Duodenal mucosa (tissue), 2 donors: Measurements from ENCODE around the gene CDHR2.

Experiments used
- H3K27ac ChIP-seq: one replicate; pipeline ENCODE4 v1.7.0; 2013; ENCODE audit warnings: low read depth, low read length
- H3K27me3 ChIP-seq, 2 donors: one replicate each; pipeline ENCODE4 v1.7.0; 2013; ENCODE audit warnings: low read length in 2 of 2, control low read depth in 1 of 2; ENCODE audit not compliant: insufficient read depth in 2 of 2, control insufficient read depth in 1 of 2
- H3K36me3 ChIP-seq, 2 donors: one replicate each; pipeline ENCODE4 v1.7.0; 2013; ENCODE audit warnings: low read length in 2 of 2, control low read depth in 1 of 2; ENCODE audit not compliant: insufficient read depth in 2 of 2, control insufficient read depth in 1 of 2
- H3K4me1 ChIP-seq, 2 donors: one replicate each; pipeline ENCODE4 v1.7.0; 2013; ENCODE audit warnings: low read length in 2 of 2, control low read depth in 1 of 2; ENCODE audit not compliant: insufficient read depth in 2 of 2, control insufficient read depth in 1 of 2
- H3K4me3 ChIP-seq, 2 donors: one replicate each; pipeline ENCODE4 v1.7.0; 2013; ENCODE audit warnings: low read length in 2 of 2, low read depth in 1 of 2
- H3K9ac ChIP-seq, 2 donors: one replicate each; pipeline ENCODE4 v1.7.0; 2013; ENCODE audit warnings: low read length in 2 of 2, low read depth in 1 of 2
- H3K9me3 ChIP-seq, 2 donors: one replicate each; pipeline ENCODE4 v1.7.0; 2013; ENCODE audit warnings: low read length in 2 of 2, control low read depth in 1 of 2; ENCODE audit not compliant: control insufficient read depth in 1 of 2

The CDHR2 gene

DNA sequence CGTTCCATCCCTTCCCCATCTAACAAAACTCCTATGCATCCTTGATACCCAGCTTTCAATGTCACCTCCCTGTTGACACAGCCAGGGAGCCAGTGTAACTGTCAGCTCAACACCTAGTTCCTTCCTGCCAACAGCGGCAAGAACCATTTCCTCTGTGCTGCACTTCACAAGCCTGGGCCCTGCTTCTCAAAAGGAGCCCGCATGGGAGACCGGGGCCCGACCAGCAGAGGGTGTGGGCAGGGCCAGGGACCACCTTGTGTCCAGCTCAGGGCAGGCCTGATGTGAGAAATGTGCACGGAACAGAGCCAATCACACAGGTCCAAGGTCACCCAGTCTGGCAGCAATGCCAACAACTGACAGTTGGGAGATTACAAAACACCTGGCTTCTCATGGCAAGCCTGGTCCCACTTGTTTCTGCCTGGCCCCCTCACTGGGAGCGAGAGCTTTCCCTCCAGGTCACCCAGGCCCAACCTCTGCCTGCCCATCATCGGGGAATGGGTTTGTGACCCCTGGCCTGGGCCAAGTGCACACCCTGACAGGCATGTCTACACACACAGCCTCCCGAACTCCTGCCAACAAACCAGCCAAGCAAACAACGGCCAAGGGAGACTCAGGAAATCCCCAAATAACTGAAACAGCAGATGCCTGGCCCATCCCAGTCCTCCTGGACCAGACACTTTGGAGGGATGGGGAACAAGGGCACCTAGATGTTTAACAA lies 15.1 kb upstream of the CDHR2 start:
- Histone ChIP-seq H3K9me3 (no peaks in the 10 kb centered on the region), H3K27me3 (no peaks in the 10 kb centered on the region), H3K4me3 (peak overlapping the region; percentile 95 to 97), H3K9ac (peak overlapping the region; percentile 91 to 93), H3K27ac (peak overlapping the region; percentile 95), H3K36me3 (peaks cover 18 to 24% of the 10 kb centered on the region in 2 donors), H3K4me1 (peaks cover 42 to 60% of the 10 kb centered on the region in 2 donors)

DNA sequence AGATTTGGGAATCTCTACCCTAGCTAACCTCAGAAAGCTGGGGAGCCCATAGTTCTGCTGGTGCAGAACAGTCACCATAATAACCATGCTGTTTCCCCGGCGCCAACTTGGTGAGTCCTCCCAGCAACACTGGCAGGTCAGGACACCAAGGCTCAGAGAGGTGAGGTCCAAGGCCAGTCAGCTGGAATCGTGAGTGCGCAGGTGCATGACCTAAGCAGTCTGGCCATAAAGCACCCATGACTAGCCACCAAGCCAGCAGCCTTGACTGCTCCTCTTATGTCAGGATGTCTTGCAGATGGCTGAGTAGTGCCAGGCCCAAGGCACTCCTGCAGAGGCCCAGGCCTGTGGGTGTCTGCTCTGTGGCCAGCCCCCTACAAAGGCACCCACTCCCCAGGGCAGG lies 14.5 kb upstream of the CDHR2 start:
- peak overlapping the region; percentile 95 for H3K27ac ChIP-seq
- no peaks in the 10 kb centered on the region for H3K27me3 ChIP-seq
- peak overlapping the region; percentile 95 to 97 for H3K4me3 ChIP-seq
- H3K9ac ChIP-seq = peak overlapping the region; percentile 91 to 93
- peaks cover 43 to 55% of the 10 kb centered on the region in 2 donors for H3K4me1 ChIP-seq
- H3K9me3 ChIP-seq = no peaks in the 10 kb centered on the region
- H3K36me3 ChIP-seq = peaks cover 12 to 18% of the 10 kb centered on the region in 2 donors

DNA sequence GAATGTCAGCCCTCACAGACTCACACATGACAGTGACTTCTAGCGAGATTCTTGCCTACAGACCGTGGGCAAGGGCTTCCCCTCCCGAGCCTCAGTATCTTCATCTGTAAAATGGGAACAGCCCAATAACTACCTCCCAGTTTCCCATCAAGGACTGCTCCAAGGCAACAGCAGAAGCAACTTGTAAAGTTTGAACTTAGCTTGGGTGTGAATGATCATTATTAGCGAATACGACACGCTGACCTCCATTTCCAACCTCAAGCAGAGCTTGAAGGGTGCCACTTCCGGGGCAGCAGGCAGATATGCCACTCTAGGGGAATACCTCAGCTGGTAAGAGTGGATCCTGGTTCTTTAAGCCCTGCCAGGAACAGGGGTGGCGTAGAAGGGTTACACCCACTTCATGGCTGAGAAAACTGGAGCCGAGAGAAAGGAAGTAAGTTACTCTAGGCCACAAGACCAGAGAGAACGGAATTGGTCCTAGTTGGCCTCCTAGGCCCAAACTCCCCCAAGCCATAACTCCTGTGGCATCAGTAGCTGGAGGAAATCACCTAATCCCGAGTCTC lies 14.0 kb upstream of the CDHR2 start:
- Histone ChIP-seq H3K36me3 (peaks cover 10 to 16% of the 10 kb centered on the region in 2 donors), H3K9me3 (no peaks in the 10 kb centered on the region), H3K4me1 (peaks cover 43 to 53% of the 10 kb centered on the region in 2 donors), H3K4me3 (peak overlapping the region; percentile 95 to 97), H3K27me3 (no peaks in the 10 kb centered on the region), H3K9ac (peak overlapping the region; percentile 91 to 93), H3K27ac (peak overlapping the region; percentile 95)

DNA sequence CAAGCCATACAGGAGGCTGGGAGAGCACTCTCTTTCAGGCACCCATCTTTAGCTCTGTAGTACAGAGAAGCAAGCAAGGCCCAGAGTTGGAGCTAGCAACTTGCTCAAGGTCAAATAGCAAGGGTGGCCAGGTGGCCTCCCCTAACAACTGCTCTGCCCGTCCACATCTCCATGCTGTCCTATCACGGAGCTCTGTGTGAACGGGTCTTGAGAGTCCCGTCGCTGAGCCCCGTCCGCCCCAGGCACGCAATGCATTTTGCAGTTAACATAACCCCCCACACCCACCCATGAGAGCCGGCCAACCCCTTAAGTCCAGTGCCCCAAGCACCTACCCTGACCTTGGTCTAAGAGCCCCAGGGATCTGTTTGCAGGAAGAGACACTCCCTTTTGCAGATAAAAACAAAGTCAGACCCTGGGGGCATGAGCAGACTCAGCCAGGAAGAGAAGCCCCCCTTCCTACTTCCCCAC lies 13.4 kb upstream of the CDHR2 start:
- Histone ChIP-seq H3K36me3 (peaks cover 10 to 13% of the 10 kb centered on the region in 2 donors), H3K9me3 (no peaks in the 10 kb centered on the region), H3K27me3 (no peaks in the 10 kb centered on the region), H3K4me1 (peaks cover 45 to 53% of the 10 kb centered on the region in 2 donors), H3K27ac (peak overlapping the region; percentile 95), H3K9ac (peak overlapping the region; percentile 91 to 93), H3K4me3 (peak overlapping the region; percentile 95 to 97)

DNA sequence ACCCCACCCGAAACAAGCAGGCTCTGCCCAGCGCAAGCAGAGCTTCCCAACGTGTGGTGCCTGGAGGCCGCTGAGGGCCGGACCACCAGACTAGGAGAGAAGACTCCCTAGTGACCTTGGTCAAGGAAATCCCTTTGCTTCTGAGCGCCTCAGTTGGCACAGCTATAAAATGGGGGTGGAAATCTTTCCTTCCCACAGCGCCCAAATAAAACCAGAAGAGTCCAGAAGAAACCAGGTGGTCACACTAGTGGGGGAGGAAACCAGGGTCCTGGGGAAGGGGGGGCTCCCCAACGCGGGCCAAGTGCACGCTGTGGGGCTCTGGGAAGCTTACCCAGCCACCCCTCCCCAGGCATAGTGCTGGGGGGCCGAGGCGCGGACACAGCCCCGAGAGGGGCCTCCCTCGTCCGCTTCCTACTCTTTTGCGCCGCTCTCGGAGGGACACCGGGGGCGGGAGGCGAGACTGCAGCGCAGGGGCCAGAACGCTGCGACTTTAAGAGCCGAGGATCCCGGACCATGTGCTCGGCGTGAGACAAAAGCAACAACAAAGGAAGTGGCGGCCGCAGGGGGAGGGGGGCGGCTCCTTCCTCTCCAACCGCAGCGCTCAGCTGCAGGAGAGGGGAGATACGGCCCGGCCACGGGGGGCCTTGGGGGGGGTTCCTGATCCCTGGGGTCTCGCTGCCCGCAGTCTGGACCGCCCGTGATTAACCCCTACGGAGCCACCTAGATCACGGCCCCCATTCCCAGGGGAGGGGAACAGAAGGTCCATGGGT lies 12.8 kb upstream of the CDHR2 start:
- H3K27me3 ChIP-seq = no peaks in the 10 kb centered on the region
- H3K36me3 ChIP-seq = peaks cover 4 to 7% of the 10 kb centered on the region in 2 donors
- H3K4me3 ChIP-seq = peak overlapping the region; percentile 95 to 97
- H3K27ac ChIP-seq = peak overlapping the region; percentile 95
- peak overlapping the region; percentile 91 to 93 for H3K9ac ChIP-seq
- no peaks in the 10 kb centered on the region for H3K9me3 ChIP-seq
- peaks cover 51 to 53% of the 10 kb centered on the region in 2 donors for H3K4me1 ChIP-seq

DNA sequence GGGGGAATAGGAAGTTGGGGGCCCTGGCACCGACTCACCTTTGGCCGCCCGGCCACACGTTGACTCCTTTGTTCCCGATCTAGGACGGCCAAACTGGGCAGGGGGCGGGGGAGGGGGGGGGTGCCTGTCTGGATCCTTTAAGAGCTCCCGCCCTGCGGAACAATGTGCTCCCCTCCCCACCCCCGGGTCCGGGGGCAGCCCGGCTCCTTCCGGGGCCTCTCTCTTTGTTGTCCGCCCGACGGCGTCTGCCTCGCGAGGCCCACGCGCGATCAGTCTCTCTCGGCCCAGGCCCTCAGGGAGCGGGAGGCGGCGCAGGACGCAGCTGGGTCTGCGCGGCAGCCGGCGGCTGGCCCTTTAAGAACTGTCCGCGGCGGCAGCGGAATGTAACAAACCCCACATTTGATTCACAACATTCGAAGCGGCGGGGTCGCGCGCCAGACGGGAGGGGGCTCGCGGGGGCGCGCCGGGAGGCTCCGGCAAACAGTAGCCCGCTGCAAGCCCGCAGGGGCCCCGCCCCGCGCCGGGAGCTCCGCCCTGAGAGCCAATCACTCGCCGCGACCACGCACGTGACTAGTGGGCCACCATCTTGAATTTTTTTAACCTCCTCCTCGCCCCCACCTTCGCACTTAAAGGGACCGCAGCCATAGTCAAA lies 12.1 kb upstream of the CDHR2 start, which contains the start of gene RNF44:
Gene RNF44, minus strand, starts transcription at position 501 of the 652 bp plus-strand sequence. CDS start 4,930 bp downstream, outside the sequence.
- no peaks in the 10 kb centered on the region for H3K36me3 ChIP-seq
- peaks cover 55% of the 10 kb centered on the region in 2 donors for H3K4me1 ChIP-seq
- no peaks in the 10 kb centered on the region for H3K27me3 ChIP-seq
- H3K9me3 ChIP-seq = no peaks in the 10 kb centered on the region
- H3K4me3 ChIP-seq = peak within 1 kb of the TSS; percentile 95 to 97
- H3K9ac ChIP-seq = peak within 1 kb of the TSS; percentile 93 to 97
- peak within 1 kb of the TSS; percentile 99 for H3K27ac ChIP-seq

DNA sequence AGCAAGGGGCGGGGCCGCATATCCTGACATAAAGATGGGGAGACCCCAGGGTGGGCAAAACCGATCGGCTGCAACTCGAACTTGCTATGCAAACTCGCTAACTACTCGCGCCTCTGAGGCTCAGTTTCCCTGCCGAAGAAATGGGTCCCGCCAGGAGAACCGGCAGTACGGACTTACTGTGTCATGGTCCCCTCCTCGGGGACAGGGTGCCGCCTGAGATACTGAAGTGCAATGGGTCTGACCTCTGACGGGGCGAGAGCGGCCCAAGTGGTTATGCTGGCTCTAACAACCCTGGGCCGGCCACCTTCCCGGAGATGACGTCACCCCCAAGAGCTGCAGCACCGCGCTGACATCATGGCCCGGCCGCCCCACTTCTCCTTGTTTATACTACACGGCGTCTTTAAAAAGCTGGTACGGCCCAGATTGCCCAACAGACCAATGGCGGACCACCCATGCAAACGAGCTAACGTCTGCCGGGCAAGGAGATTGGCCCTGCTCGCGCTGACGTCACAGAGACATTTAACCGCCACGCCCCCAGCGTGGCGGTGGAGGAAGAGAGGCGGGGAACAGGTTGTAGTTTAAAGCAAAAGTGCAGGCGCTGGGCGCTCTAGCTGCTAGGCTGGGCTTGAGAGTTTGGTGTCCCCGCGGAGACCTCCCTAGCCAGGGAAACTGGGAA lies 11.4 kb upstream of the CDHR2 start:
- peaks cover 54 to 60% of the 10 kb centered on the region in 2 donors for H3K4me1 ChIP-seq
- peak overlapping the region; percentile 93 to 97 for H3K9ac ChIP-seq
- H3K36me3 ChIP-seq = no peaks in the 10 kb centered on the region
- peak overlapping the region; percentile 95 to 97 for H3K4me3 ChIP-seq
- no peaks in the 10 kb centered on the region for H3K27me3 ChIP-seq
- H3K9me3 ChIP-seq = no peaks in the 10 kb centered on the region
- H3K27ac ChIP-seq = peak overlapping the region; percentile 99

DNA sequence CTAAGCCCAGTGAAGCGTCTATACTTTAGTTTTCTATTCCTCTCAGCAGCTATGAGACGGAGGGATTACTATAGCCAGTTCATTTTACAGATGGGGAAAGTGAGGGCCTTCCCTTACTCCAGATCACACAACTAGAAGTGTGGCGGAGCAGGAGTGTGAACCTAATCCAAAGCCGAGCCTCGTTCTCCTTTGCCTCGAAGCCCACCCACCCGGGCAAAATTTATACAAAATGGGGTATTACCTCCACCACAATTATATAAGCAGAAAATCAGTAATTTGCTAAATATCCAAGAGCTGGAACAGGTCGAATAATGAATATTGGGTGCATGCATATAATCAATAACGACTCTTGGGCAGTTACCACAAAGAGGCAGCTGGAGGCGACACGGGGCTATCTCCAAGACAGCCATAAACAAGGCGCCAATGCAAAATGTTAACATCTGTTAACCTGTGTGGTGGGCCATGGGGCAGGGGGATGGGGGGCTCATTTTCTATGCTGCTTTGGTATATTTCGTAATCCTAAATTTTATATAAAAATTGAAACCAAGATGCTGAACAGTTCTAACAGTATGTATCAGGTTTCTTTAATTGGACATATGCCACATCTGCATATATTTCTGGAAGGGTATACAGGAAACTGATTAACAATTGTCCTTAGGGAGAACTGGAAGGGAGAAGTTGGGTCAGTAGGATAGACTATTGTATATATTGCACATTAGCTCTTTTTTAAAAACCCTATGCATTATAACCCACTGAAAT lies 10.7 kb upstream of the CDHR2 start:
- H3K27ac ChIP-seq = peak overlapping the region; percentile 79
- H3K9ac ChIP-seq = peak overlapping the region; percentile 29 to 71
- no peaks in the 10 kb centered on the region for H3K36me3 ChIP-seq
- H3K9me3 ChIP-seq = no peaks in the 10 kb centered on the region
- H3K4me3 ChIP-seq = peak overlapping the region; percentile 36 to 66
- no peaks in the 10 kb centered on the region for H3K27me3 ChIP-seq
- peaks cover 47 to 53% of the 10 kb centered on the region in 2 donors for H3K4me1 ChIP-seq

DNA sequence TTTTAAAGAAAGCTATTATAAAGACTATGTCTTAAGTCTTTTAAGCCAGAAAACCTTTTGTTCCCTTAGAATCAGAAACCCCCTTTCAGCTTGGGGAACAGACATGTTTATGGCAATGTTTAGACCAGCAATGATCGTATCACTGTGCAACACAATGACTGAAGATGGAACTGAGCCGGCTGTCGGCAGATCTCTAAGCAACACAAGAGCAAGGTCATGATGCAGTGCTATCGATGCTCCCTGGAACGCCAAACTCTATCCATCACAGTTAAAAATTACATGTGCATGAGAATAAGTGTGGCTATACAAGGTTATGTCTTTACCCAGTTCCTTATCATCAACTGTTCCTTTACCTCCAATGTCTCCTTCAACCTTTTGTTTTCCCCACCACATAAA lies 10.2 kb upstream of the CDHR2 start:
- H3K27ac ChIP-seq = no peak overlapping the region
- H3K4me1 ChIP-seq = peaks cover 41 to 53% of the 10 kb centered on the region in 2 donors
- no peaks in the 10 kb centered on the region for H3K9me3 ChIP-seq
- no peaks in the 10 kb centered on the region for H3K27me3 ChIP-seq
- H3K36me3 ChIP-seq = no peaks in the 10 kb centered on the region
- H3K9ac ChIP-seq = no peak overlapping the region
- no peak overlapping the region for H3K4me3 ChIP-seq
